ENCODE results near the gene RABL6.

DNA sequence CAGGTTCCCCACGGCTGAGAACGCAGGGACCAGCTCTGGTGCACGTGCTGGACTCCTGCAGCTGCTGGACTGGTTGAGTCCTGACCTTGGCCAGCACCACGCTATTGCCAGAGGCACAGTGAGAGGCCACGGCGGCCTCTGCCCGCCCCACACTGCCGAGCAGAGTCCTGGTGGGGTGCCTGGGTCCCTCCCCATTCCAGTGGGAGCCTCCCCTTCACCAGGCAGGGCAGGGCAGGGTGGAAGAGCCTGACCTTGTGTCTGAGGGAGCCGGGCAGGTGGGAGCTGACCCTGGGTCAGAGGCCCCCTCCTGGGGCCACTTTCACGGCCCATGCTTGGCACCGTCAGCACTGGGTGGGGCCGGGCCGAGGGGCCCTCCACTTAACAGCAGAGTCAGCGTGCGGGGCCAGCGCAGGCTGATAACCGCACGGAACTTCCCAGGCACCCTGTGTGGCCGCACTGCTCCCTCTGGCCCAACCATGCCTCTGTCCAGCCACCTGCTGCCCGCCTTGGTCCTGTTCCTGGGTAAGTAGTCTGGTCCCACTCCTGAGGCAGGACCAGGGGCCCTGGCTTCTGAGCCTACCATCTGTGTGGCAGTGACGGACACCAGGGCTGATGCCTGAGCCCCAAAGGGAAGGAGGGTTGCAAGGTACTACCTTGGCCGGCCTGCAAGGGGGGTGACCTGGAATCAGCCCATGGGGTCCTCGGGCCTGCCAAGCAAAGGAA, 44.4 kb downstream of the RABL6 start, which contains the start of gene MAMDC4:
- TF ChIP-seq, protein P1, sequence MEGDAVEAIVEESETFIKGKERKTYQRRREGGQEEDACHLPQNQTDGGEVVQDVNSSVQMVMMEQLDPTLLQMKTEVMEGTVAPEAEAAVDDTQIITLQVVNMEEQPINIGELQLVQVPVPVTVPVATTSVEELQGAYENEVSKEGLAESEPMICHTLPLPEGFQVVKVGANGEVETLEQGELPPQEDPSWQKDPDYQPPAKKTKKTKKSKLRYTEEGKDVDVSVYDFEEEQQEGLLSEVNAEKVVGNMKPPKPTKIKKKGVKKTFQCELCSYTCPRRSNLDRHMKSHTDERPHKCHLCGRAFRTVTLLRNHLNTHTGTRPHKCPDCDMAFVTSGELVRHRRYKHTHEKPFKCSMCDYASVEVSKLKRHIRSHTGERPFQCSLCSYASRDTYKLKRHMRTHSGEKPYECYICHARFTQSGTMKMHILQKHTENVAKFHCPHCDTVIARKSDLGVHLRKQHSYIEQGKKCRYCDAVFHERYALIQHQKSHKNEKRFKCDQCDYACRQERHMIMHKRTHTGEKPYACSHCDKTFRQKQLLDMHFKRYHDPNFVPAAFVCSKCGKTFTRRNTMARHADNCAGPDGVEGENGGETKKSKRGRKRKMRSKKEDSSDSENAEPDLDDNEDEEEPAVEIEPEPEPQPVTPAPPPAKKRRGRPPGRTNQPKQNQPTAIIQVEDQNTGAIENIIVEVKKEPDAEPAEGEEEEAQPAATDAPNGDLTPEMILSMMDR (IDR thresholded peaks at IDR 0.05), result no peak
- TF ChIP-seq POLR2AphosphoS5 (IDR thresholded peaks at IDR 0.05), result no peak
